Parathyroid adenoma (tissue), 2 donors: ENCODE data around the gene CPB2.

Source experiments
- H2AFZ ChIP-seq: fragments of 300-600 bp; sonication (generic); one replicate; pipeline ENCODE4 v1.7.0; 2017; ENCODE audit warnings: antibody characterized with exemption, mild to moderate bottlenecking
- H3K27ac ChIP-seq: fragments of 300-600 bp; sonication (generic); one replicate; pipeline ENCODE4 v1.7.0; 2017
- H3K27me3 ChIP-seq: fragments of 300-600 bp; sonication (generic); one replicate; pipeline ENCODE4 v1.7.0; 2017; ENCODE audit warnings: low read length; ENCODE audit not compliant: control insufficient read depth, insufficient read depth
- H3K36me3 ChIP-seq: fragments of 300-600 bp; sonication (generic); one replicate; pipeline ENCODE4 v1.7.0; 2017; ENCODE audit warnings: low read length; ENCODE audit not compliant: control insufficient read depth, insufficient read depth
- H3K4me1 ChIP-seq: fragments of 300-600 bp; sonication (generic); one replicate; pipeline ENCODE4 v1.7.0; 2017; ENCODE audit warnings: control low read depth
- H3K4me2 ChIP-seq: fragments of 300-600 bp; sonication (generic); one replicate; pipeline ENCODE4 v1.7.0; 2017; ENCODE audit warnings: low read length
- H3K4me3 ChIP-seq: fragments of 300-600 bp; sonication (generic); one replicate; pipeline ENCODE4 v1.7.0; 2017; ENCODE audit warnings: low read depth, low read length
- H3K79me2 ChIP-seq: fragments of 300-600 bp; sonication (generic); one replicate; pipeline ENCODE4 v1.7.0; 2017; ENCODE audit warnings: control low read depth
- H3K9ac ChIP-seq: fragments of 300-600 bp; sonication (generic); one replicate; pipeline ENCODE4 v1.7.0; 2017; ENCODE audit warnings: mild to moderate bottlenecking
- H3K9me3 ChIP-seq: fragments of 300-600 bp; sonication (generic); one replicate; pipeline ENCODE4 v1.7.0; 2017; ENCODE audit warnings: low read length; ENCODE audit not compliant: control insufficient read depth
- TF ChIP-seq, protein P1 (sequence below): fragments of 300-600 bp; sonication (generic); IDR thresholded peaks from one replicate; pipeline ENCODE4 v1.7.0; 2017; ENCODE audit warnings: antibody characterized with exemption, mild to moderate bottlenecking
- donor health status: primary hyperparathyroidism.

CPB2 gene

GRCh38 chr13:46075811-46076210 is 29.0 kb downstream of the CPB2 start:
- Histone ChIP-seq H3K27ac (no peak overlapping the region), H3K9ac (no peak overlapping the region), H3K4me3 (no peak overlapping the region), H3K4me1 (no peaks in the 10 kb centered on the region), H3K79me2 (no peaks in the 10 kb centered on the region), H3K4me2 (no peak overlapping the region), H3K36me3 (no peaks in the 10 kb centered on the region), H2AFZ (no peak overlapping the region), H3K9me3 (no peaks in the 10 kb centered on the region), H3K27me3 (no peaks in the 10 kb centered on the region)
- TF ChIP-seq, protein P1, sequence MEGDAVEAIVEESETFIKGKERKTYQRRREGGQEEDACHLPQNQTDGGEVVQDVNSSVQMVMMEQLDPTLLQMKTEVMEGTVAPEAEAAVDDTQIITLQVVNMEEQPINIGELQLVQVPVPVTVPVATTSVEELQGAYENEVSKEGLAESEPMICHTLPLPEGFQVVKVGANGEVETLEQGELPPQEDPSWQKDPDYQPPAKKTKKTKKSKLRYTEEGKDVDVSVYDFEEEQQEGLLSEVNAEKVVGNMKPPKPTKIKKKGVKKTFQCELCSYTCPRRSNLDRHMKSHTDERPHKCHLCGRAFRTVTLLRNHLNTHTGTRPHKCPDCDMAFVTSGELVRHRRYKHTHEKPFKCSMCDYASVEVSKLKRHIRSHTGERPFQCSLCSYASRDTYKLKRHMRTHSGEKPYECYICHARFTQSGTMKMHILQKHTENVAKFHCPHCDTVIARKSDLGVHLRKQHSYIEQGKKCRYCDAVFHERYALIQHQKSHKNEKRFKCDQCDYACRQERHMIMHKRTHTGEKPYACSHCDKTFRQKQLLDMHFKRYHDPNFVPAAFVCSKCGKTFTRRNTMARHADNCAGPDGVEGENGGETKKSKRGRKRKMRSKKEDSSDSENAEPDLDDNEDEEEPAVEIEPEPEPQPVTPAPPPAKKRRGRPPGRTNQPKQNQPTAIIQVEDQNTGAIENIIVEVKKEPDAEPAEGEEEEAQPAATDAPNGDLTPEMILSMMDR = no peak

DNA sequence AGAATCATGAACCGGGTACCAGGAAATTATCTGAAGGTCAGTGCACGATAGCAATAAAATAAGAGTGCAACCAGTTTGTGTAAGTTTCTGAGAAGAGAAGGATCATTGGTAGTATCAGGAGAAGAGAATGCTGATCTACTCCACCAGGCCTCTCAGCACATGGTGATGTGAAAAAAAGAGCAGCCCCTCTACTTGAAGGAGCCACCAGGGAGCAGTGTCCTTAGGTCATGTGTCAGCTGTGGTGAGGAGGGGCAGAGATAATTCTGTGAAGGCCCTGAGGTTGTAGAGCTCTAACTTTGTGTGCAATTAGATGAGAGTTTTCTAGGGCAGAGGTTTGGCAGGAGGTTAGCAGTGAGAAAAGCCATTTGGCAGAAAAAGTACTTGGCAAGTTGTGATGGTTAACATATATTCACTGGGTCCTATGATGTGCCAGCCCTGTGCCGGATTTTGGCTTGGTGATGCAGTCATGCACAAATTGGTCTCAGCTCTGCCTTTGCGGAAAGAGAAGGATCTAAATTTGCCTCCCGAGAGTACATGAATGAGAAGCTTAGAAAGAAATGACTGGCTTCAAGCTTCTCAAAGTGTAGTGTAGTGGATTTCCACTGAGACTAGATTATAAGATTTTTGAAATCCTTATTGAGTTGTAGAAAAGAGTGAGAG is 33.1 kb downstream of the CPB2 start:
- H3K4me3 ChIP-seq = no peak overlapping the region
- H3K4me1 ChIP-seq = no peaks in the 10 kb centered on the region
- no peak overlapping the region for H3K4me2 ChIP-seq
- H3K9me3 ChIP-seq = no peaks in the 10 kb centered on the region
- no peaks in the 10 kb centered on the region for H3K36me3 ChIP-seq
- H2AFZ ChIP-seq = no peak overlapping the region
- H3K79me2 ChIP-seq = no peaks in the 10 kb centered on the region
- no peaks in the 10 kb centered on the region for H3K27me3 ChIP-seq
- H3K27ac ChIP-seq = no peak overlapping the region
- TF ChIP-seq, protein P1 = no peak
- H3K9ac ChIP-seq = no peak overlapping the region

DNA sequence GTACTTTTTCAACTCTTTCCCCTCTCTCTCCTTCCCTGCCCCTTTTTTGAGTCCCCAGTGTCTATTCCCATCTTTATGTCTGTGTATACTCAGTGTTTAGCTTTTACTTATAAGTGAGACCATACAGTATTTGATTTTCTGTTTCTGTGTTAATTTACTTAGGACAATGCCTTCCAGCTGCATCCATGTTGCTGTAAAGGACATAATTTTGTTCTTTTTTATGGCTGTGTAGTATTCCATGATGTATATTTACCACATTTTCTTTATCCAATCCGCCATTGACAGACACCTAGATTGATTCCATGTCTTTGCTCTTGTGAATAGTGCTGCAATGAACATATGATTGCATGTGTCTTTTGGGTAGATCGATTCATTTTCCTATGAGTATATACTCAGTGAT is 41.5 kb downstream of the CPB2 start:
- no peak overlapping the region for H3K4me3 ChIP-seq
- no peaks in the 10 kb centered on the region for H3K4me1 ChIP-seq
- no peaks in the 10 kb centered on the region for H3K9me3 ChIP-seq
- H3K27ac ChIP-seq = no peak overlapping the region
- H3K36me3 ChIP-seq = no peaks in the 10 kb centered on the region
- H3K4me2 ChIP-seq = no peak overlapping the region
- TF ChIP-seq, protein P1 = no peak
- no peak overlapping the region for H3K9ac ChIP-seq
- no peaks in the 10 kb centered on the region for H3K27me3 ChIP-seq
- no peaks in the 10 kb centered on the region for H3K79me2 ChIP-seq
- H2AFZ ChIP-seq = no peak overlapping the region

DNA sequence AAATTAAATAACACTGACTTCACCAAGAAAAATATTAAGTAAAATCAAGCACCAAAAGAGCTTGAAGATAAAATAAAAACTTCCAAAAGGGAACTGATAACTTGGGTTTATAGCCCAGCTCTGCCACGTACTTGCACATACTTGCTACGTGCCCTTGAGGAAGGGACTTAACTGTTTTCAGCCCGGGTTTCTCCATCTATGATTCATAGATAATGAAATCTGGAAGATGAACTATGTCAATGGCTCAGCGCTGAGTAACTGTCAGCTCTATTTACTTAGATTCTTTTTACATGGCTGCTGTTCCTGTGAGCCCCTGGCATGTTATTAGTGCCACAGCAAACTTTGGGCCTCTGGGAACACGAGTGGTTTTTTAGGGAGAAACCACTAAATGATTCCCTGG is 42.6 kb downstream of the CPB2 start:
- Histone ChIP-seq H3K79me2 (no peaks in the 10 kb centered on the region), H3K36me3 (no peaks in the 10 kb centered on the region), H3K9me3 (no peaks in the 10 kb centered on the region), H3K27me3 (no peaks in the 10 kb centered on the region), H3K9ac (no peak overlapping the region), H3K4me1 (no peaks in the 10 kb centered on the region), H3K27ac (no peak overlapping the region), H3K4me3 (no peak overlapping the region), H3K4me2 (no peak overlapping the region), H2AFZ (no peak overlapping the region)
- TF ChIP-seq, protein P1 = no peak

DNA sequence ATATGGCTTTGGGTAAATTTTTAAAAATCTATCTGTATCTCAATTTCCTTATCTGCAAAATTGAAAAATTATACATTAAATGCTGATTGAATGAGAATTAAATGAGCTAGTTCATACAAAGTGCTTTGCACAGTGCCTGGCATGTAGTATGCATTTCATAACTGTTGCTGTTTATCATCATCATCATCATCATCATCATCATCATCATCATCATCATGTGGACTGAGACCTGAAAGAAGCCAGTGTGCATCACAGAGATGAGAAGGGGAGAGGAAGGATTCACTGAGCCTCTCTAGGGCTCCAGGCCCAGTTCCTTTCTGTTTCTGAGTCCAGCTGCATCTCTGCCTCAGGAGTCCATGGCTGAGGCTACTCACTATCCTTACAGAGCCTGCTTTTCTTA is 45.4 kb downstream of the CPB2 start:
- no peak overlapping the region for H2AFZ ChIP-seq
- no peak overlapping the region for H3K4me2 ChIP-seq
- H3K9ac ChIP-seq = no peak overlapping the region
- H3K79me2 ChIP-seq = no peaks in the 10 kb centered on the region
- no peaks in the 10 kb centered on the region for H3K27me3 ChIP-seq
- TF ChIP-seq, protein P1 = no peak
- no peak overlapping the region for H3K27ac ChIP-seq
- no peaks in the 10 kb centered on the region for H3K4me1 ChIP-seq
- no peaks in the 10 kb centered on the region for H3K36me3 ChIP-seq
- no peaks in the 10 kb centered on the region for H3K9me3 ChIP-seq
- H3K4me3 ChIP-seq = no peak overlapping the region
